ENCODE results near the gene KCP.

GRCh38 chr7:128906766-128907559 lies 3.5 kb downstream of the KCP start:
- TF ChIP-seq CTCF (IDR thresholded peaks at IDR 0.05): no peak
- no peak for TF ChIP-seq ZFX (IDR thresholded peaks at IDR 0.05; ENCODE audit: borderline replicate concordance)

Data from 22Rv1 (cell line).